Measurements from ENCODE around the gene GSC2. TPM values are rescaled to one million over a fixed set of nuclear protein-coding genes. Genes with fewer than 3 reads are reported as not detected.
A peak's percentile ranks its signal among the peaks of the same experiment; 100 is the strongest.

Gene GSC2
- polyA plus RNA-seq, 3 donors, result not detected

- WGBS (ENCODE audit: insufficient coverage), result under 1% methylated on average over 44 of the region's 47 CpGs
Measured at GRCh38 chr22:19121631-19122142, 28.4 kb downstream of the GSC2 start.

More at GRCh38 chr22:19121631-19122142, 28.4 kb downstream of the GSC2 start:
- H3K4me1 Mint-ChIP-seq, result peaks cover 55% of the 10 kb centered on the region
- H3K27ac ChIP-seq (ENCODE audit: low read depth in 1 of 2, low read length in 2 of 2), result peak overlapping the region; percentile 61 to 88
- peaks cover 55% of the 10 kb centered on the region for H3K79me2 ChIP-seq (ENCODE audit: insufficient read depth, low read length)
- peak; percentile 25 to 59 (median 39) for DNase-seq
- H3K27me3 ChIP-seq (ENCODE audit: control insufficient read depth in 2 of 2, insufficient read depth in 2 of 2, low read length in 2 of 2), result no peaks in the 10 kb centered on the region
- H3K36me3 ChIP-seq (replicated peaks in 1 of 2; ENCODE audit: control insufficient read depth in 1 of 2, insufficient read depth in 2 of 2, low read length in 2 of 2), result peaks cover 0 to 19% of the 10 kb centered on the region in 2 donors
- peaks cover 48% of the 10 kb centered on the region for H4K20me1 ChIP-seq (ENCODE audit: insufficient read depth, low read length)
- peaks cover 0 to 3% (median 0%) of the 10 kb centered on the region in 7 donors for H3K9me3 Mint-ChIP-seq
- H3K27me3 Mint-ChIP-seq (ENCODE audit: low read depth in 3 of 3), result peaks cover 1 to 7% (median 5%) of the 10 kb centered on the region in 3 donors
- peak overlapping the region; percentile 93 for H2AFZ ChIP-seq (ENCODE audit: insufficient read depth, low read depth, low read length, poor library complexity, severe bottlenecking)
- TF ChIP-seq CTCF (IDR thresholded peaks at IDR 0.05), result no peak
- peaks cover 52 to 56% of the 10 kb centered on the region in 2 donors for H3K4me1 ChIP-seq (ENCODE audit: control insufficient read depth in 1 of 2, insufficient read depth in 2 of 2, low read length in 2 of 2)
- intact Hi-C loops (cut with micrococcal nuclease), result loop anchor here (1.0 to 5.0 kb wide), 5 partner anchors 12 to 171 kb away; partner anchors contain the start of genes CLTCL1 (in 1 of the 2) and ESS2 (in 1 of the 2)
- H3K27ac Mint-ChIP-seq, result peak overlapping the region; percentile 66 to 95 (median 87)
- H3K4me2 ChIP-seq (replicated peaks; ENCODE audit: extremely low read depth, low read length, poor library complexity, severe bottlenecking), result peak overlapping the region; percentile 92
- H3K9me3 ChIP-seq (replicated peaks in 1 of 2; ENCODE audit: control insufficient read depth in 1 of 2, insufficient read depth in 1 of 2, low read length in 2 of 2), result no peaks in the 10 kb centered on the region
- H3K4me3 ChIP-seq (replicated peaks in 1 of 3; ENCODE audit: low read depth in 2 of 3, low read length in 3 of 3), result peak overlapping the region; percentile 67 to 93 (median 91)
- peak overlapping the region; percentile 90 to 95 for H3K4me3 Mint-ChIP-seq
- H3K36me3 Mint-ChIP-seq, result peaks cover 9 to 34% of the 10 kb centered on the region in 2 donors
- H3K9ac ChIP-seq (ENCODE audit: insufficient read depth, low read length, poor library complexity, severe bottlenecking), result peak overlapping the region; percentile 89
